Stimulated activated CD8-positive, alpha-beta memory T cell treated with anti-CD3 and anti-CD28 coated beads, Interleukin-15, amount 100 ng/mL, for 24 hours (primary cell): ENCODE data around the gene NPDC1.

ENCODE experiments used
- DNase-seq: peaks from one replicate; pipeline ENCODE4 v3.0.0-alpha.2; 2020; ENCODE audit warnings: low read depth

Gene NPDC1

DNA sequence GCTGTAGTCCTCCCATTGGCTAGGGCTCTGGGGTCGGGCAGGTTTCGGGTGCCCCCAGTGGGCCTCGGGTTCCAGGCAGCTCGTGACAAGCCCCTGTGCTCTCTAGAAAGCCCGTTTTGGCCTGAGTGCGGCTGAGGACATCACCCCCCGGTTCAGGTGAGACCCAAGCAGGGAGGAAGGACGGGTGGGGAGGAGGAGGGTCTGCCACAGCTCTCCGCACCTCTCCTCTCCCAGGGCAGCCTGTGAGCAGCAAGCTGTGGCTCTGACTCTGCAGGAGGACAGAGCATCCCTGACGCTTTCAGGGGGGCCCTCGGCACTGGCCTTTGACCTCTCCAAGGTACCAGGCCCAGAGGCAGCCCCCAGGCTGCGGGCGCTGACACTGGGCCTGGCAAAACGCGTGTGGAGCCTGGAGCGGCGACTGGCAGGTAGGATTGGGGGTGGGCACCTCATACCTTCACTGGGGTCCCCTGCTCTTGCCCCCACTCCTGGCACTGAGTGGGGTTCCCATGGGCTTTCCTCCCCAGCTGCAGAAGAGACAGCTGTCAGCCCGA is 53.1 kb downstream of the NPDC1 start:
- DNase-seq = no peak

- peak; percentile 91 for DNase-seq
Measured at GRCh38 chr9:136991993-136992818, 53.8 kb downstream of the NPDC1 start, which contains the start of gene PAXX. TSS of gene PAXX (plus strand) at chr9:136992422. CDS start at chr9:136992444, 22 bp downstream.

DNA sequence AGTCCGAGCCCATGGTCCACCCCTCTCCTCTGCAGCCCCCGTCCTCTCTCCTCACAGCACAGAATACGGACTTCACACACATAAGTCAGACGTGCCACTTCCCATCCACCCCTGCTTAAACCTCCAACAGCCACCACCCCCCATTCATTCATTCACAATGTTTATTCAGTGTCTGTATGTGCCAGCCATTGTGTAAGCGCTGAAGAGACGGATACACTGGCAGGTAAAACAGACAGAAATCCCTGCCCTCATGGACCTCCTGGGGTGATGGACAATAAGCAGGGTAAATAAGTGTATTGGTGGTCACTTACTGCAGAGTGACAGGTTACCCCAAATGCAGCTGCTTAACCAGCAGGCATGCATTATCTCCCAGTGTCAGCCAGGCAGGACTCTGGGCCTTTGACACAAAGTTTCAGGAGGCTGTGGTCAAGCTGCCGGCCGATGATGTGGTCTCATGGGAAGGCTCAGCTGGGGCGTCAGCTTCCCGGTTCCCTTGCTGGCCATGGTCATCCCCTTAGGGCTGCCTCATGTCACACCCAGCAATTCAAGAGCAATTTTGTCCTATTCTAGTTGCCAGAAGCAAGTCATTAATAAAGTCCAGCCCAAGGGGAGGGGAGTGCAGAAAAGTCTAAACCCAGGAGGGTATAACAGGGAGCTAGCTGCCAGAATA is 55.6 kb downstream of the NPDC1 start:
- DNase-seq = no peak
